PC-9 (cell line): ENCODE measurements around the gene AGAP9. TPM values are rescaled to one million over a fixed set of nuclear protein-coding genes. Genes with fewer than 3 reads are reported as not detected.
"Not testable (repeated sequence)": the region's sequence is repeated elsewhere in the genome, so short reads cannot be mapped to it uniquely, and the experiment has no call there.

Experiments
- BruUV-seq: library from RNA; stranded (reverse); fragments of 400-500 nt; replicated peaks from 2 replicates; lab custom pipeline; 2021; lab: Mats Ljungman, UMichigan
- CTCF ChIA-PET: fragments of 300-600 bp; sonication (Branson Sonifier 250); formaldehyde crosslinking; loops from one replicate; lab custom pipeline; 2022; ENCODE audit warnings: antibody characterized with exemption; lab: Charles Lee
- POLR2A ChIA-PET: fragments of 300-600 bp; sonication (Branson Sonifier 250); formaldehyde crosslinking; loops from one replicate; lab custom pipeline; 2022; ENCODE audit warnings: antibody characterized with exemption; ENCODE audit not compliant: unreplicated experiment; lab: Charles Lee
- DNase-seq, 2 experiments: peaks; one replicate each; pipeline versions ENCODE4 v3.0.0 to v3.0.0-alpha.2; 2015 to 2022; ENCODE audit warnings: mixed read lengths in 1 of 2
- H2AFZ ChIP-seq: fragments of 200-600 bp; sonication (generic); 2 replicates; pipeline ENCODE4 v1.8.1; 2017; ENCODE audit warnings: antibody characterized with exemption
- H3F3A ChIP-seq: fragments of 200-600 bp; sonication (generic); 2 replicates; pipeline ENCODE4 v1.8.1; 2017; ENCODE audit warnings: antibody characterized with exemption, mild to moderate bottlenecking, low read depth; ENCODE audit not compliant: insufficient read depth
- H3K27ac ChIP-seq: fragments of 200-600 bp; sonication (generic); 2 replicates; pipeline ENCODE4 v1.6.1; 2016; ENCODE audit warnings: mixed run types
- H3K27me3 ChIP-seq: fragments of 200-600 bp; sonication (generic); 2 replicates; pipeline ENCODE4 v1.6.1; 2016; ENCODE audit warnings: low read depth, mixed run types; ENCODE audit not compliant: insufficient read depth
- H3K36me3 ChIP-seq: fragments of 200-600 bp; sonication (generic); 2 replicates; pipeline ENCODE4 v1.6.1; 2016; ENCODE audit warnings: low read depth, mixed run types
- H3K4me1 ChIP-seq: fragments of 200-600 bp; sonication (generic); replicated peaks from 2 replicates; pipeline ENCODE4 v1.6.1; 2016; ENCODE audit warnings: mixed run types; ENCODE audit not compliant: insufficient read depth
- H3K4me2 ChIP-seq: fragments of 200-600 bp; sonication (generic); 2 replicates; pipeline ENCODE4 v1.6.1; 2017; ENCODE audit warnings: mixed run types
- H3K4me3 ChIP-seq: fragments of 200-600 bp; sonication (generic); 2 replicates; pipeline ENCODE4 v1.6.1; 2016; ENCODE audit warnings: mixed run types
- H3K79me2 ChIP-seq: fragments of 200-600 bp; sonication (generic); 2 replicates; pipeline ENCODE4 v1.6.1; 2017; ENCODE audit warnings: low read depth, mixed run types
- H3K9me2 ChIP-seq: fragments of 200-600 bp; sonication (generic); 2 replicates; pipeline ENCODE4 v1.8.1; 2017; ENCODE audit warnings: mild to moderate bottlenecking; ENCODE audit not compliant: insufficient read depth
- H3K9me3 ChIP-seq: fragments of 200-600 bp; sonication (generic); 2 replicates; pipeline ENCODE4 v1.8.1; 2016; ENCODE audit warnings: low read depth; ENCODE audit not compliant: insufficient read depth
- H4K20me1 ChIP-seq: fragments of 200-600 bp; sonication (generic); 2 replicates; pipeline ENCODE4 v1.8.1; 2017; ENCODE audit not compliant: insufficient read depth
- intact Hi-C: fragments of 100-400 bp; cut with micrococcal nuclease; formaldehyde crosslinking; loops from one replicate; pipeline ENCODE4 v1.10.0; 2022; ENCODE audit not compliant: unreplicated experiment
- total RNA-seq: library from RNA; stranded (reverse); gene quantifications from 2 replicates; pipeline ENCODE4 v1.2.3, GENCODE V29; 2021

AGAP9 gene
- total RNA-seq, 1 experiment from 2014 or later = 14.1 TPM

- H3K36me3 ChIP-seq, CTCF ChIA-PET, H3K9me3 ChIP-seq, H3K27me3 ChIP-seq, POLR2A ChIA-PET, H3K27ac ChIP-seq, H4K20me1 ChIP-seq, H3K4me3 ChIP-seq, H3F3A ChIP-seq, BruUV-seq, H3K79me2 ChIP-seq, DNase-seq, H3K4me2 ChIP-seq, H2AFZ ChIP-seq, H3K9me2 ChIP-seq, intact Hi-C loops, H3K4me1 ChIP-seq: not testable (repeated sequence)
Measured at GRCh38 chr10:47468731-47469528, 54.5 kb downstream of the AGAP9 start.

GRCh38 chr10:47467957-47468356 is 55.5 kb downstream of the AGAP9 start:
- H3K27me3 ChIP-seq, H3F3A ChIP-seq, H3K79me2 ChIP-seq, H3K9me2 ChIP-seq, BruUV-seq, H3K4me3 ChIP-seq, POLR2A ChIA-PET, H2AFZ ChIP-seq, intact Hi-C loops, DNase-seq, H4K20me1 ChIP-seq, H3K9me3 ChIP-seq, H3K27ac ChIP-seq, CTCF ChIA-PET, H3K36me3 ChIP-seq, H3K4me2 ChIP-seq: not testable (repeated sequence)
- H3K4me1 ChIP-seq = peaks cover 11% of the 10 kb centered on the region

GRCh38 chr10:47467458-47467857 is 56.0 kb downstream of the AGAP9 start:
- intact Hi-C loops, H3K27me3 ChIP-seq, BruUV-seq, CTCF ChIA-PET, H3K4me2 ChIP-seq, H3F3A ChIP-seq, H3K4me3 ChIP-seq, H3K9me2 ChIP-seq, H3K27ac ChIP-seq, H3K9me3 ChIP-seq, H2AFZ ChIP-seq, POLR2A ChIA-PET, H3K79me2 ChIP-seq, H3K36me3 ChIP-seq, H4K20me1 ChIP-seq, DNase-seq: not testable (repeated sequence)
- peaks cover 11% of the 10 kb centered on the region for H3K4me1 ChIP-seq

GRCh38 chr10:47465216-47465917 is 58.1 kb downstream of the AGAP9 start:
- H3K27ac ChIP-seq, intact Hi-C loops, H3K9me2 ChIP-seq, CTCF ChIA-PET, H3K79me2 ChIP-seq, H2AFZ ChIP-seq, POLR2A ChIA-PET, H3K36me3 ChIP-seq, DNase-seq, H3K27me3 ChIP-seq, H4K20me1 ChIP-seq, H3K4me2 ChIP-seq, H3K4me3 ChIP-seq, H3K9me3 ChIP-seq, BruUV-seq, H3F3A ChIP-seq: not testable (repeated sequence)
- peaks cover 25% of the 10 kb centered on the region for H3K4me1 ChIP-seq

GRCh38 chr10:47462577-47463358 is 60.7 kb downstream of the AGAP9 start:
- H3K27me3 ChIP-seq, BruUV-seq, H3K9me2 ChIP-seq, H3K4me2 ChIP-seq, H3K36me3 ChIP-seq, intact Hi-C loops, POLR2A ChIA-PET, H2AFZ ChIP-seq, H4K20me1 ChIP-seq, H3K79me2 ChIP-seq, H3F3A ChIP-seq, CTCF ChIA-PET, DNase-seq, H3K9me3 ChIP-seq, H3K4me3 ChIP-seq: not testable (repeated sequence)
- H3K27ac ChIP-seq = peak overlapping the region; percentile 61
- peaks cover 40% of the 10 kb centered on the region for H3K4me1 ChIP-seq
